Measurements from ENCODE around the gene TEX51.

GRCh38 chr2:126915903-126916302 lies 17.2 kb downstream of the TEX51 start:
- no peak for TF ChIP-seq CTCF (IDR thresholded peaks at IDR 0.05)
- TF ChIP-seq GABPA (IDR thresholded peaks at IDR 0.05; ENCODE audit: low read depth), result no peak

Measured in SK-N-SH (cell line).